AG09319 (cell line): ENCODE results near the gene GBGT1.
A peak's percentile ranks its signal among the peaks of the same experiment; 100 is the strongest.

Source experiments
- DNase-seq: peaks from one replicate; pipeline ENCODE4 v3.0.0-alpha.2; 2010; ENCODE audit warnings: low read depth; ENCODE audit errors: extremely low read depth
- TF ChIP-seq, protein P1 (sequence below): IDR thresholded peaks from 2 replicates; pipeline ENCODE4 v1.5.1; 2011; ENCODE audit warnings: low read depth, mild to moderate bottlenecking, inconsistent platforms, low read length, moderate library complexity

Gene GBGT1

GRCh38 chr9:133188843-133189180 is 25.1 kb upstream of the GBGT1 start:
- TF ChIP-seq, protein P1, sequence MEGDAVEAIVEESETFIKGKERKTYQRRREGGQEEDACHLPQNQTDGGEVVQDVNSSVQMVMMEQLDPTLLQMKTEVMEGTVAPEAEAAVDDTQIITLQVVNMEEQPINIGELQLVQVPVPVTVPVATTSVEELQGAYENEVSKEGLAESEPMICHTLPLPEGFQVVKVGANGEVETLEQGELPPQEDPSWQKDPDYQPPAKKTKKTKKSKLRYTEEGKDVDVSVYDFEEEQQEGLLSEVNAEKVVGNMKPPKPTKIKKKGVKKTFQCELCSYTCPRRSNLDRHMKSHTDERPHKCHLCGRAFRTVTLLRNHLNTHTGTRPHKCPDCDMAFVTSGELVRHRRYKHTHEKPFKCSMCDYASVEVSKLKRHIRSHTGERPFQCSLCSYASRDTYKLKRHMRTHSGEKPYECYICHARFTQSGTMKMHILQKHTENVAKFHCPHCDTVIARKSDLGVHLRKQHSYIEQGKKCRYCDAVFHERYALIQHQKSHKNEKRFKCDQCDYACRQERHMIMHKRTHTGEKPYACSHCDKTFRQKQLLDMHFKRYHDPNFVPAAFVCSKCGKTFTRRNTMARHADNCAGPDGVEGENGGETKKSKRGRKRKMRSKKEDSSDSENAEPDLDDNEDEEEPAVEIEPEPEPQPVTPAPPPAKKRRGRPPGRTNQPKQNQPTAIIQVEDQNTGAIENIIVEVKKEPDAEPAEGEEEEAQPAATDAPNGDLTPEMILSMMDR = no peak
- no peak for DNase-seq

DNA sequence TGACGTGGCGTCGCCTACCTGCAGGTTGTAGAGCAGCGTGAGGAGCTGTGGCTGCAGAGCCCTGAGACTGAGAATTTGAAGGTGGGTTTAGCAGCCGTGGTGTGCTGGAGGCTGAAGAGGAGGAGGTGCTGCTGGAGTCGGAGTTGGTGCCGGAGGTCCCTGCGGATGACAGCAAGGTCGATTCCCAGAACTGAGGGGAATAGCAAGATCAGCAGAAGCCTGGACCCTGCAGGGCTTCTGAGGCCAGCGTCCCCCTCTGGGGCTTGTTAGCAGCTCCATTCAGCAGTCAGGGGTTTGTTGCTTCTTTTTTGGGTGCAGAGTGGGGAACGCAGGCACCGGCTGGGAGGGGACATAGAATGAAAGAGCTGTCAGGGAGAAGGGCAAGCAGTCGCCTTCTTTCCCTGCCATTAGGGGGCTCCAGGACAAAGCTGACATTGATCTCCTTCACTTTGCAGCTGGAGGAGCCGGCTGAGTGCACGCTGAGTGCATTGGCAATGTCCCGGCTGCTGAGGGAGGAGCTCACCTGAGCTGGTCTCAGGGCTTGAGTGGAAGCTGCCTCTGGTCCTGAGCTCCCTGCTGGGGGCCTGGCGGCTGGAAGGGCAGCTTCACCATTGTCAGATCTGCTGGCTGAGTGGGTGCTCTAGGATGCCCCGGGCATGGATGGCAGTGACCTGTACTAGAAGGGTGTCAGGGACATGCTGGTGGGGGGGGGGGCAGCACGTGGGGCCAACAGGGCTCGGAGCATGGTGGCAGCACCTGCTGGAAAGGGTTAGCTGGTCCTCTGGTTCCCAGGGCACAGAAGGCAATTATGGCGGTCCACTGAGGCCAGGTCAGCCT is 24.5 kb upstream of the GBGT1 start:
- DNase-seq = no peak
- TF ChIP-seq, protein P1 = no peak

GRCh38 chr9:133187561-133188005 is 23.9 kb upstream of the GBGT1 start:
- TF ChIP-seq, protein P1 = no peak
- DNase-seq = no peak

DNA sequence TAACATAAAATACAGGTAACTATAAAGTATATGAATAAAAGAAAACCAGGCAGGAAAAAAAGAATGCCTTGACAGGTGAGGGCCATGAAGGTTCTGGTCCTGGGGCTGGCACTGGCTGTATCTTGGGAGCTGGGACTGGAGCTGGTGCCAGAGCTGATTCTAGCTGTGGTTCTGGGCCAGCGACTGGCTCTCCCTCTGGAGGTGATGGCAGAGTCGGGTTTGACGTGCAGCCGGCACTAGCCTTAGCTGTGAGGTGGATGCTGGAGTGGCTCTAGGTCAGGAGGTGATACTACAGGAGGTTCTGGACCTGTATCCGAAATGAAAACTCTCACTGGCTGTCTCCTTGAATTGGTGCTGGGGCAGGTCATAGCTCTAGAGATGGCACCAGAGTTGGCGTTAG is 23.0 kb upstream of the GBGT1 start:
- no peak for DNase-seq

DNA sequence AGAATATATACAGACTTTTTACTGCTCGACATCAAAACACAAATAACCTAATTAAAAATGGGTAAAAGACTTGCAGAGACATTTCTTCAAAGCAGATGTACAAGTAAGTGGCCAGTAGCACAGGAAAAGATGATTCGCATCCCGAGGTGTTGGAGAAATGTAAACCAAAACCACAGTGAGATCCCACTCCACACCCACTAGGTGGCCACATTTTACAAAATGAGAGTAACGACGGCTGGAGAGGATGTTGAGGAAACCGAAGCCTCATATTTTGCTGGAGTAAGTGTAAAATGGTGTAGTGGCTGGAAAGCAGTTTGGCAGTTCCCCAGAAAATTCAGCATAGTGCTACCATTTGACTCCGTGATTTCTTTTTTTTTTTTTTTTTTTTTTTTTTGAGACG is 21.3 kb upstream of the GBGT1 start:
- TF ChIP-seq, protein P1 = peak; percentile 58
- DNase-seq = no peak

More for the DNA sequence above, 23.0 kb upstream of the GBGT1 start:
- TF ChIP-seq, protein P1 = no peak

- TF ChIP-seq, protein P1 = no peak
- no peak for DNase-seq
Observed at GRCh38 chr9:133182151-133182550, 18.4 kb upstream of the GBGT1 start.

GRCh38 chr9:133181561-133181960 is 17.8 kb upstream of the GBGT1 start:
- DNase-seq = no peak
- TF ChIP-seq, protein P1 = no peak
